ACC112 (cell line): Measurements from ENCODE around the gene MSANTD4.
"Not testable (repeated sequence)": the region's sequence is repeated elsewhere in the genome, so short reads cannot be mapped to it uniquely, and the experiment has no call there.

ENCODE experiments used
- H2AFZ ChIP-seq: fragments of 200-600 bp; sonication (generic); one replicate; pipeline ENCODE4 v1.6.0; 2017; ENCODE audit warnings: antibody characterized with exemption, low read length; ENCODE audit not compliant: unreplicated experiment
- H3K27ac ChIP-seq: fragments of 200-600 bp; sonication (generic); 2 replicates; pipeline ENCODE4 v1.5.1; 2014; ENCODE audit warnings: low read depth, mild to moderate bottlenecking, antibody characterized with exemption, low read length, moderate library complexity
- H3K27me3 ChIP-seq: fragments of 200-600 bp; sonication (generic); 2 replicates; pipeline ENCODE4 v1.6.1; 2014; ENCODE audit warnings: mild to moderate bottlenecking, antibody characterized with exemption, low read length, moderate library complexity, mixed read lengths; ENCODE audit not compliant: insufficient read depth
- H3K36me3 ChIP-seq: fragments of 200-600 bp; sonication (generic); 2 replicates; pipeline ENCODE4 v1.6.1; 2016; ENCODE audit warnings: mild to moderate bottlenecking, antibody characterized with exemption, low read length, moderate library complexity, mixed read lengths; ENCODE audit not compliant: insufficient read depth
- H3K4me1 ChIP-seq: fragments of 200-600 bp; sonication (generic); one replicate; pipeline ENCODE4 v1.6.1; 2016; ENCODE audit warnings: low read length, mixed read lengths; ENCODE audit not compliant: insufficient read depth, unreplicated experiment, control insufficient read depth
- H3K4me3 ChIP-seq: fragments of 200-600 bp; sonication (generic); 2 replicates; pipeline ENCODE4 v1.5.1; 2014; ENCODE audit warnings: mild to moderate bottlenecking, low read depth, low read length
- H3K79me2 ChIP-seq: fragments of 200-600 bp; sonication (generic); one replicate; pipeline ENCODE4 v1.6.0; 2016; ENCODE audit warnings: low read length; ENCODE audit not compliant: control insufficient read depth, unreplicated experiment, insufficient read depth

The MSANTD4 gene

DNA sequence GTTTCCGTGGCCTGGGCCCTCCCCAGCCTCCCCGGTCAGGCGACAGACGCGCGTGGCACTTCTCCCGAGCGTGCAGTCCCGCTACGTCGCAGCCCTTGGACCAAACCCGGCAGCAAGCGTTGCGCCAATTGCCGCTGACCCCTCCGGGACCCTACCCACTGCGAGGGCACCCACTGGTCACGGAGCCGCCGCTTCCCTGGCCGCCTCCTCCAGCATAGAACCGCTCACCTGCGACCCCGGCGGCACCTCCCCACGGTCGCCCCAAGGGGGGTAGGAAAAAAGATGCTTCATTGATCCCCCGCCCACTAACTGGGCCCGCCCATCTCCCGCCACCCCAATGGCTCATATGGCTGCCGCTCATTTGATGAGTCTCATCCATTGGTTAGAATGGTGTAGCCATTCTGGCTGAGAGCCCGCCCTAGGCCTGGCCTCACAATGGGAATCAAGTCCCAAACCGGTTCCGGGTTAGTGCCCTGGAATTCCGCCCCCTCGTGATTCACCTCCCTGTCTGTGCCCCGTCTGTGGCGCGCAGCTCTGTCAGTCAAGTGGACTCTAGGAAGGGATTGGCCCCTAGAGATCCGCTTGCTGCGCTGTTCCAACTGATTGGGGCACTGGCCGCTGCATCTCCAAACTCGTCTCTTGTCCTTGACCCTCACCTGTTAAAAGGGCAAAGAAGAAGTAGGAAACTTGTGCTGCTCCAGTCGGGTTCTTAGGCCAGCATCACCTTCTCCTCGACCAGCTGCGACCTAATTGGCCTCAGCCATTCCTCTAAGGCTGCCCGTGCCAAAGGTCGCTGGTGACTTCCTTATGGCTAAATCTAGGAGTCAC is at the start of gene MSANTD4:
MSANTD4 (minus strand) TSS at position 274 of the 828 bp plus-strand sequence. CDS start 11,323 bp downstream, outside the sequence.
- peak within 1 kb of the TSS; percentile 99 for H2AFZ ChIP-seq
- H3K36me3 ChIP-seq, result peaks cover 8% of the 10 kb centered on the region
- peak within 1 kb of the TSS; percentile 86 for H3K4me3 ChIP-seq
- peaks cover 27% of the 10 kb centered on the region for H3K4me1 ChIP-seq
- no peaks in the 10 kb centered on the region for H3K27me3 ChIP-seq
- H3K79me2 ChIP-seq, result peaks cover 33% of the 10 kb centered on the region
- H3K27ac ChIP-seq, result peak within 1 kb of the TSS; percentile 44; the same call in 1 of the 2 replicates

- no peak overlapping the region for H2AFZ ChIP-seq
- no peaks in the 10 kb centered on the region for H3K27me3 ChIP-seq
- H3K27ac ChIP-seq, result no peak overlapping the region
- H3K36me3 ChIP-seq, result no peaks in the 10 kb centered on the region
- no peak overlapping the region for H3K4me3 ChIP-seq
- no peaks in the 10 kb centered on the region for H3K4me1 ChIP-seq
- no peaks in the 10 kb centered on the region for H3K79me2 ChIP-seq
These were observed 48.6 kb upstream of the MSANTD4 start for GRCh38 chr11:106070606-106071005.

DNA sequence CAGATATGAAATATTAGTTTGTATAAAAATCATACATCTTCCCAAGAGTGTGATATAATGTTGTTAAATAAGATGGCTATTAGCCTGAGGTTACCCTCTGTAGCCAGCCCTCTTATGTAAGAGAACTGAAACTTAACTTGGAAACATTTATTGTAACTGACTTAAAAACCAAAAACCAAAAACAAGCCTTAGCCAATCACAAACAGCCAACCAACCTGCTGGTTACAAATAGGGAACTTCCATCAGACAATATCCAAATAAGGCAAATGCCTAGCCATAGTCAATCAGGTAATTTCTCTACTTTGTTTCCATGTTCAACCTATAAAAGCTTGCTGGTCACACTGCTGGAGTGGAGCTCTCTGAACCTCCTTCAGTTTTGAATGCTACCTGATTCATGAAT is 41.0 kb upstream of the MSANTD4 start:
- no peaks in the 10 kb centered on the region for H3K36me3 ChIP-seq
- no peaks in the 10 kb centered on the region for H3K4me1 ChIP-seq
- H2AFZ ChIP-seq, result no peak overlapping the region
- no peaks in the 10 kb centered on the region for H3K27me3 ChIP-seq
- no peak overlapping the region for H3K27ac ChIP-seq
- H3K79me2 ChIP-seq, result no peaks in the 10 kb centered on the region
- no peak overlapping the region for H3K4me3 ChIP-seq

- Histone ChIP-seq H3K4me3 (no peak overlapping the region), H3K36me3 (no peaks in the 10 kb centered on the region), H3K27ac (no peak overlapping the region), H3K79me2 (no peaks in the 10 kb centered on the region), H3K27me3 (no peaks in the 10 kb centered on the region), H3K4me1 (no peaks in the 10 kb centered on the region), H2AFZ (no peak overlapping the region)
These were observed 40.2 kb upstream of the MSANTD4 start for GRCh38 chr11:106061954-106062949.

DNA sequence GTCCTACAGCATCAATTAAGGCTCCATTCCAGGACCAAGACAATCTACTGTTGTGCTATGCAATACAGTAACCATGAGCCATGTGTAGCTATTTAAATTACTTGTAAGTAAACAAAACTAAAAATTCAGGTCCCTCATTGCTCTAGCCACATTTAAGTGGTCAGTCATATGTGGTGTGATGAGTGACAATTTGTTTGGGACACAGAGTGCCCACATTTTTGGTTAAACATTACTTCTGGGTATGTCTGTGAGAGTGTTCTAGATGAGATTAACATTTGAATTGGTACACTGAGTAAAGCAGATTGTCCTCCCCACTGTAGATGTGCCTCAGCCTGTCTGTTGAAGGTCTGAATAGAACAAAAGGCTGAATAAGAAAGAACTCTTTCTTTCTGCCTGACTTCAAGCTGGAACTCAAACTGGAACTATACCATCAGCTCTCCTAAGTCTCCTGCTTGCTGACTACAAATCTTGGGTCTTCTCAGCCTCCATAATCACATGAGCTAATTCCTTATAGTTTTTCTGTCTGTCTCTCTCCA is 39.3 kb upstream of the MSANTD4 start:
- Histone ChIP-seq H3K36me3 (no peaks in the 10 kb centered on the region), H3K4me1 (no peaks in the 10 kb centered on the region), H3K4me3 (no peak overlapping the region), H3K27ac (no peak overlapping the region), H3K27me3 (no peaks in the 10 kb centered on the region), H3K79me2 (no peaks in the 10 kb centered on the region), H2AFZ (no peak overlapping the region)

DNA sequence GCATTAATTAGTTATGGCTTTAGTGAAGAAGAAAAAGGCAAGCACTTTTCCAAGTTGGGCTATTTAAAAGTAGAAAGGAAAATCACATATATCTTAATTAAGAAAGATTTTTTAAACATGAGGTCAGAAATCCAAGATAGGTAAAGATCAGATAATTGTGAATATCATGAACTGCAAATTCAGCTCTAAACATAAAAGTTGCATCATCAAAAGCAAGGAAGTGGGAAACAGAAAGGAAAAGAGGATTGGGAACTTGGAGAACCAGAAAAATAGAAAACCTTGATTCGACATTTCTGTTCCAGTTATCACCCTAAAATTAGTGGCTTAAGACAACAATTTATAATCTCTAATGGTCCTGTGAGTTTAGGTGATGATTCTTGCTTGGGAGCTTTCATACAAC is 37.6 kb upstream of the MSANTD4 start:
- Histone ChIP-seq H3K27me3 (no peaks in the 10 kb centered on the region), H3K36me3 (no peaks in the 10 kb centered on the region), H2AFZ (no peak overlapping the region), H3K27ac (no peak overlapping the region), H3K4me1 (no peaks in the 10 kb centered on the region), H3K79me2 (no peaks in the 10 kb centered on the region), H3K4me3 (no peak overlapping the region)

- not testable (repeated sequence) for H3K79me2 ChIP-seq, H3K27ac ChIP-seq, H3K27me3 ChIP-seq, H3K4me3 ChIP-seq, H2AFZ ChIP-seq, H3K36me3 ChIP-seq, H3K4me1 ChIP-seq
These were observed 36.3 kb upstream of the MSANTD4 start for GRCh38 chr11:106058377-106058776.

DNA sequence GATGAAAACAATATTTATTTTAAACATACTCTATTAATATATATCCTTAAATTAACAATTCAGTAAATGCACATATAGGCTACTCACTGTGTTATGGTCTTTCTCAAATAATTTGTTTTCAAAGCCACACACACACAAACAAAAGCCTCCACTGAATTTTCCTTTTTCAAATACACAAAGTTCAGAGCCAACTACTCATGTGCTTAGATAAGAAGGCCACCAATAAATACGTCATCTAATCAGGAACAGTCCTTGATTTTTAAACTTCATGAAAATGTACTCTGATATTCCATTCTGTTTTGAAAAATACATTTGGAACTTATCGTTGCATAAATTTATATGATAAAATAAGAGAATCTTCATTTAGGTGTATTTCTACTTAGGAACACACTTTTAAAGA is 29.1 kb upstream of the MSANTD4 start:
- H3K4me1 ChIP-seq, result no peaks in the 10 kb centered on the region
- H3K4me3 ChIP-seq, result no peak overlapping the region
- H3K27me3 ChIP-seq, result no peaks in the 10 kb centered on the region
- H2AFZ ChIP-seq, result no peak overlapping the region
- H3K79me2 ChIP-seq, result no peaks in the 10 kb centered on the region
- H3K36me3 ChIP-seq, result no peaks in the 10 kb centered on the region
- H3K27ac ChIP-seq, result no peak overlapping the region

DNA sequence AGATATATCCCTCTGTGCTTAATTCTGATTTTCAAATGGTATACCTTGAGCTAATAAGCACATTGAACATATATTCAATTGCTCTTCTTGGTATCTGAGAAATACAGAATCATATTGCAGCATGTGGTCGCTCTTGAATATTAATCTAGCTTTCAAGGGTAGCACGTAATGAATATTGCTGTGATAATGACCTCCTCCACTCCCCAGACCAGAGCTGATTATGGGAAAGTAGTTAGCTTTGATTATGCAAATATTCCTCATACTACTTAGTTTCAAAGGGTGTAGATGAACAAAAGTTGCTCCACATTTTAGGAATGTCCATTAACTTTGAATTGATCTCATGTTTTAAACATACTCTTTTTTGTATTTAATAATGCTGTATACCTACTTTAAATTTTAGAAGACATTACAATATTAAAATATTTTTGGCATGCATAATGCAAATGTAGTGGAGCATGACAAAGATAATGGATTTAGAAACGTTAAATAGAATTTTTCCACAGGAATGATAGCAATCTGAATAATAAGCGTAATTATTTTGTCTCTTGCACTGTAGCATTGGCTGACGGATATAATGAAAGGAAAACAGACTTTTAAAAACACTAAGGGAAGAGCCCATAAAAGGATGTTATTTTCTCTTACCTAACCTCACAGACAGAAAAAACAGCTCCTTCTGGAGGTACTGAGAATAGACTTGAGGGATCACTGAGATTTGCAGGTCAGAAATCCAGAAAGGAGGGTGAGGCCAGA is 27.9 kb upstream of the MSANTD4 start:
- Histone ChIP-seq H3K79me2 (no peaks in the 10 kb centered on the region), H3K4me3 (no peak overlapping the region), H3K36me3 (no peaks in the 10 kb centered on the region), H3K27ac (no peak overlapping the region), H3K27me3 (no peaks in the 10 kb centered on the region), H2AFZ (no peak overlapping the region), H3K4me1 (no peaks in the 10 kb centered on the region)

GRCh38 chr11:106047631-106048030 is 25.6 kb upstream of the MSANTD4 start:
- Histone ChIP-seq H3K79me2 (no peaks in the 10 kb centered on the region), H3K4me1 (no peaks in the 10 kb centered on the region), H3K36me3 (no peaks in the 10 kb centered on the region), H3K27ac (no peak overlapping the region), H3K4me3 (no peak overlapping the region), H3K27me3 (no peaks in the 10 kb centered on the region), H2AFZ (no peak overlapping the region)
